DND-41 (cell line): ENCODE data around the gene BHMT2.

Experiments
- ATAC-seq: fragments of 200-7000 bp; cut with Tn5 transposase; 3 replicates; pipeline ENCODE4 v1.9.1; 2021; ENCODE audit warnings: low read depth; ENCODE audit not compliant: insufficient read depth
- DNase-seq: peaks from one replicate; pipeline ENCODE4 v3.0.0-alpha.2; 2020
- H2AFZ ChIP-seq: 2 replicates; pipeline ENCODE4 v1.6.0; 2012; ENCODE audit warnings: low read depth, low read length
- H3K27ac ChIP-seq: 2 replicates; pipeline ENCODE4 v1.5.1; 2012; ENCODE audit warnings: low read length, inconsistent platforms
- H3K27me3 ChIP-seq: fragments of 200-600 bp; sonication (generic); 2 replicates; pipeline ENCODE4 v1.6.0; 2012; ENCODE audit warnings: low read length, mild to moderate bottlenecking, inconsistent platforms; ENCODE audit not compliant: insufficient read depth, poor library complexity
- H3K36me3 ChIP-seq: 2 replicates; pipeline ENCODE4 v1.5.1; 2012; ENCODE audit warnings: low read length, inconsistent platforms; ENCODE audit not compliant: insufficient read depth
- H3K4me1 ChIP-seq: 2 replicates; pipeline ENCODE4 v1.5.1; 2012; ENCODE audit warnings: mild to moderate bottlenecking, low read length; ENCODE audit not compliant: insufficient read depth
- H3K4me2 ChIP-seq: 2 replicates; pipeline ENCODE4 v1.6.0; 2012; ENCODE audit warnings: mild to moderate bottlenecking, moderate library complexity, low read length, inconsistent platforms; ENCODE audit not compliant: insufficient read depth
- H3K4me3 ChIP-seq, 2 experiments: fragments of 200-600 bp in 1 of 2; shearing (Covaris generic) in 1 of 2; 2 replicates each; pipeline ENCODE4 v1.5.1; 2012 to 2016; ENCODE audit warnings: inconsistent platforms in 2 of 2, low read length in 2 of 2, mild to moderate bottlenecking in 2 of 2, low read depth in 1 of 2, moderate library complexity in 1 of 2
- H3K79me2 ChIP-seq: 2 replicates; pipeline ENCODE4 v1.6.0; 2012; ENCODE audit warnings: low read length, inconsistent platforms; ENCODE audit not compliant: insufficient read depth
- H3K9ac ChIP-seq: 2 replicates; pipeline ENCODE4 v1.6.0; 2012; ENCODE audit warnings: low read depth, mild to moderate bottlenecking, inconsistent platforms, low read length, moderate library complexity
- H3K9me3 ChIP-seq: 2 replicates; pipeline ENCODE4 v1.5.1; 2012; ENCODE audit warnings: low read length, moderate library complexity, mild to moderate bottlenecking, inconsistent platforms; ENCODE audit not compliant: insufficient read depth, severe bottlenecking
- H4K20me1 ChIP-seq: 2 replicates; pipeline ENCODE4 v1.6.0; 2012; ENCODE audit warnings: low read length; ENCODE audit not compliant: insufficient read depth
- EZH2 ChIP-seq: IDR thresholded peaks from 3 replicates; pipeline ENCODE4 v1.6.1; 2012; ENCODE audit warnings: borderline replicate concordance, low read depth, mild to moderate bottlenecking, moderate library complexity, low read length, inconsistent platforms; ENCODE audit not compliant: severe bottlenecking
- TF ChIP-seq, protein P1 (sequence below): IDR thresholded peaks from 2 replicates; pipeline ENCODE4 v1.5.1; 2012; ENCODE audit warnings: borderline replicate concordance, low read length, moderate library complexity, mild to moderate bottlenecking; ENCODE audit not compliant: poor library complexity, severe bottlenecking; ENCODE audit errors: extremely low read depth

BHMT2 gene

DNA sequence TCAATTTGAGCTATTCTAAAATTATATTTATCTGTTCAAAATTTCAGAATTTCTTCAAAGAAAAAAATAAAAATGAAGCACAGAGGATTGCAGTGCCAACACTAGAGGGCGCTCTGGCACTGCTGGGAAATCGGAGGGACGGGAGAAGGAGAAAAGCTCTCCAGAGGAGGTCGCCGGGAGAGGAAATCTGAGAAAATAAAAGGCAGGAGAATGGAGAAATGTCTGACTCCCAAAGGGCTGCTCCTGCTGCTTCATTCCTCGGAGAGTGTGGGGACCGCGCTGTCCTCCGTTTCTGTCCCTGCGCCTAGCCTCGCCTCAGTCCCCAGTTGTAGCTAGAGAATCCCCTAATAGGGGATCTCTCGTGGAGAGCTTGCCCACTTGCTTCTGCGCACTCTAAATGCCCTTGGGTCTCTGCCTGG, 44.5 kb upstream of the BHMT2 start:
- H3K9me3 ChIP-seq: no peaks in the 10 kb centered on the region
- H3K27ac ChIP-seq: no peak overlapping the region
- H3K4me3 ChIP-seq: no peak overlapping the region
- no peaks in the 10 kb centered on the region for H3K36me3 ChIP-seq
- H2AFZ ChIP-seq: no peak overlapping the region
- no peaks in the 10 kb centered on the region for H3K79me2 ChIP-seq
- H4K20me1 ChIP-seq: no peaks in the 10 kb centered on the region
- ATAC-seq (peak; percentile 56), DNase-seq (peak; percentile 62)
- TF ChIP-seq, protein P1, sequence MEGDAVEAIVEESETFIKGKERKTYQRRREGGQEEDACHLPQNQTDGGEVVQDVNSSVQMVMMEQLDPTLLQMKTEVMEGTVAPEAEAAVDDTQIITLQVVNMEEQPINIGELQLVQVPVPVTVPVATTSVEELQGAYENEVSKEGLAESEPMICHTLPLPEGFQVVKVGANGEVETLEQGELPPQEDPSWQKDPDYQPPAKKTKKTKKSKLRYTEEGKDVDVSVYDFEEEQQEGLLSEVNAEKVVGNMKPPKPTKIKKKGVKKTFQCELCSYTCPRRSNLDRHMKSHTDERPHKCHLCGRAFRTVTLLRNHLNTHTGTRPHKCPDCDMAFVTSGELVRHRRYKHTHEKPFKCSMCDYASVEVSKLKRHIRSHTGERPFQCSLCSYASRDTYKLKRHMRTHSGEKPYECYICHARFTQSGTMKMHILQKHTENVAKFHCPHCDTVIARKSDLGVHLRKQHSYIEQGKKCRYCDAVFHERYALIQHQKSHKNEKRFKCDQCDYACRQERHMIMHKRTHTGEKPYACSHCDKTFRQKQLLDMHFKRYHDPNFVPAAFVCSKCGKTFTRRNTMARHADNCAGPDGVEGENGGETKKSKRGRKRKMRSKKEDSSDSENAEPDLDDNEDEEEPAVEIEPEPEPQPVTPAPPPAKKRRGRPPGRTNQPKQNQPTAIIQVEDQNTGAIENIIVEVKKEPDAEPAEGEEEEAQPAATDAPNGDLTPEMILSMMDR: peak; percentile 88
- TF ChIP-seq EZH2: no peak
- H3K27me3 ChIP-seq: peaks cover 4% of the 10 kb centered on the region
- H3K4me2 ChIP-seq: peak overlapping the region; percentile 44; the same call in 1 of the 2 replicates
- H3K4me1 ChIP-seq: peaks cover 4% of the 10 kb centered on the region; the same call in 1 of the 2 replicates
- no peak overlapping the region for H3K9ac ChIP-seq

DNA sequence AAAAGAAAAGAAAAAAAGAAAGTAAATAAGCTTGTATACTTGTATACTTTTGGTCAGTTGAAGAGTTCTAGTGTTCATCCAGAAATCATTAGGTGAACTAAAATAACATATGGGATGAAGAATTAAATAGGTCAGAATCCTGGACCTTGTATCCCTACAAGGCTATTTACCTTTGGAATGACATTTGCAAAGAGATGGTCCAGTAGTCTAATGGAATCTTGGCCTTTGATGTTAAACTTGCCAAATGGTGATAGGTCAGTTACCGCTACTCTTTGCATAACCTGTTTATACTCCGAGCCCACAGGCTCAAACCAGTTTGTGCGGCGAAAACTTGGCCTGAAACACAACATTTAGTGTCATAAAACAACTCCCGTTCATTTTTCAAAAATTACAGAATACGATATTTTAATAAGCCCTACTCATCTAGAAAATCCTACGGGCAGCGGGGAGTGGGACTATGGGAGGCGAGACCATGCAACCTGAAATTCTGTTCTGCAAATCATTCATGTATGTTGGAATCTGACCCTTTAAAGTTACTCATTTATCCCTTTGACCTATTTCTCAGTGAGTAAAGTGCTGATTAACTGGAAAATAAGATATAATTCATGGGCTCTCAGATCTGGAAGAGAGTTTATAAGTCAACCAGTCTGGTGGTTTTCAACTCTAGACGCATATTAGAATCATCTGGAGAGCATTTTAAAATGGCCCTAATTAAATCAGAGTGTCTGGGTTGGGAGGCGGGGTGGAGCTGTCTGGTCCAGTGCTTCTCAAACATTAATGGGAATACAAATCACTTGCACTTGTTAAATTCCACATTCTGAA, 38.7 kb upstream of the BHMT2 start:
- DNase-seq (no peak), ATAC-seq (no peak)
- Histone ChIP-seq H3K9ac (no peak overlapping the region), H3K4me3 (no peak overlapping the region), H3K4me2 (no peak overlapping the region), H2AFZ (no peak overlapping the region), H3K4me1 (no peaks in the 10 kb centered on the region), H4K20me1 (no peaks in the 10 kb centered on the region), H3K36me3 (no peaks in the 10 kb centered on the region), H3K27ac (no peak overlapping the region), H3K9me3 (no peaks in the 10 kb centered on the region), H3K27me3 (peaks cover 4% of the 10 kb centered on the region), H3K79me2 (no peaks in the 10 kb centered on the region)
- TF ChIP-seq, protein P1: no peak
- TF ChIP-seq EZH2: no peak

DNA sequence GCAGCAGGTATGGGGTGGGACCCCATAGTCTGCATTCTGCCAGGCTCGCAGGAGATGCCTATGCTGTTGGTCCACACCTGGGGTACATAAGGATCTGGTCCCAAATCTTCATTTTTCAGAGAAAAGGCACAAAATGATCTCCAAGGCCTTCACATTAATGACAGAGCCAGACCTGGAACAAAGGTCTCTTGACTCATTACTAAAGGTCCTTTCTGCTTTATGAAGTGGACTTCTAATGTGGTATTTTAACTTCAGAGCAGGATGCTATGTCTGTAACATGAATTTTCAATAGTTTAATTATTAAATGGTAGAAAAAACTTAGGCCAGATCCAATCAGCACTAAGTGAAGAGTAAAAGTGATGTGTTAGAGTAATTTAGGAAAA, 38.1 kb upstream of the BHMT2 start:
- Histone ChIP-seq H3K9ac (no peak overlapping the region), H3K4me3 (no peak overlapping the region), H4K20me1 (no peaks in the 10 kb centered on the region), H3K4me1 (no peaks in the 10 kb centered on the region), H3K27ac (no peak overlapping the region), H3K4me2 (no peak overlapping the region), H3K27me3 (peaks cover 2% of the 10 kb centered on the region), H3K9me3 (no peaks in the 10 kb centered on the region), H3K36me3 (no peaks in the 10 kb centered on the region), H2AFZ (no peak overlapping the region), H3K79me2 (no peaks in the 10 kb centered on the region)
- DNase-seq (no peak), ATAC-seq (no peak)
- TF ChIP-seq, protein P1: no peak
- TF ChIP-seq EZH2: no peak
